Measurements from ENCODE around the gene LAMB4. TPM values are rescaled to one million over a fixed set of nuclear protein-coding genes. Genes with fewer than 3 reads are reported as not detected.

LAMB4 gene
- total RNA-seq, 4 donors from 2014 or later = 0.15 to 8.1 (median 1.7) TPM

- intact Hi-C loops (cut with DNase I) = no loop called here
- whole genome bisulfite sequencing, 2 donors = 95 to 96% methylated on average over 3 of the region's 3 CpGs
Observed at GRCh38 chr7:108048422-108048821, 81.7 kb downstream of the LAMB4 start.

GRCh38 chr7:108046952-108047506 is 83.1 kb downstream of the LAMB4 start:
- H3K9me3 ChIP-seq = no peaks in the 10 kb centered on the region
- WGBS, 2 donors = 93 to 96% methylated on average over 6 of the region's 6 CpGs
- intact Hi-C loops (cut with DNase I) = no loop called here
- H3K27me3 ChIP-seq = no peaks in the 10 kb centered on the region
- no peaks in the 10 kb centered on the region for H3K4me1 ChIP-seq
- no peak overlapping the region for H3K4me3 ChIP-seq (replicated peaks in 1 of 3)
- TF ChIP-seq CTCF (IDR thresholded peaks at IDR 0.05) = no peak
- no peak for TF ChIP-seq POLR2A (IDR thresholded peaks at IDR 0.05)
- DNase-seq = no peak
- no peaks in the 10 kb centered on the region for H3K36me3 ChIP-seq
- no peak overlapping the region for H3K27ac ChIP-seq

More at GRCh38 chr7:108048422-108048821, 81.7 kb downstream of the LAMB4 start:
- no peak for TF ChIP-seq CTCF (IDR thresholded peaks at IDR 0.05)
- no peak for TF ChIP-seq POLR2A (IDR thresholded peaks at IDR 0.05)
- Histone ChIP-seq H3K36me3 (no peaks in the 10 kb centered on the region), H3K4me1 (no peaks in the 10 kb centered on the region), H3K9me3 (no peaks in the 10 kb centered on the region), H3K27me3 (no peaks in the 10 kb centered on the region), H3K4me3 (replicated peaks in 1 of 3) (no peak overlapping the region), H3K27ac (no peak overlapping the region)
- DNase-seq = no peak

- H3K9me3 ChIP-seq = no peaks in the 10 kb centered on the region
- DNase-seq = no peak
- TF ChIP-seq CTCF (IDR thresholded peaks at IDR 0.05) (no peak), POLR2A (IDR thresholded peaks at IDR 0.05) (no peak)
- WGBS, 2 donors = 74 to 86% methylated on average over 1 of the region's 1 CpG
- intact Hi-C loops (cut with DNase I) = no loop called here
- no peak overlapping the region for H3K27ac ChIP-seq
- no peaks in the 10 kb centered on the region for H3K36me3 ChIP-seq
- no peaks in the 10 kb centered on the region for H3K4me1 ChIP-seq
- H3K4me3 ChIP-seq (replicated peaks in 1 of 3) = no peak overlapping the region
- no peaks in the 10 kb centered on the region for H3K27me3 ChIP-seq
Observed at GRCh38 chr7:108045669-108046068, 84.5 kb downstream of the LAMB4 start.

GRCh38 chr7:108045154-108045553 is 85.0 kb downstream of the LAMB4 start:
- Histone ChIP-seq H3K9me3 (no peaks in the 10 kb centered on the region), H3K27me3 (no peaks in the 10 kb centered on the region), H3K4me3 (replicated peaks in 1 of 3) (no peak overlapping the region), H3K4me1 (no peaks in the 10 kb centered on the region), H3K27ac (no peak overlapping the region), H3K36me3 (no peaks in the 10 kb centered on the region)
- no peak for DNase-seq
- intact Hi-C loops (cut with DNase I) = no loop called here
- WGBS, 2 donors = 48 to 74% methylated on average over 1 of the region's 1 CpG
- TF ChIP-seq CTCF (IDR thresholded peaks at IDR 0.05) (no peak), POLR2A (IDR thresholded peaks at IDR 0.05) (no peak)

- TF ChIP-seq CTCF (IDR thresholded peaks at IDR 0.05) (no peak), POLR2A (IDR thresholded peaks at IDR 0.05) (no peak)
- no peaks in the 10 kb centered on the region for H3K27me3 ChIP-seq
- H3K27ac ChIP-seq = no peak overlapping the region
- 87 to 95% methylated on average over 2 of the region's 2 CpGs for WGBS, 2 donors
- H3K9me3 ChIP-seq = no peaks in the 10 kb centered on the region
- no peaks in the 10 kb centered on the region for H3K36me3 ChIP-seq
- intact Hi-C loops (cut with DNase I) = no loop called here
- no peaks in the 10 kb centered on the region for H3K4me1 ChIP-seq
- H3K4me3 ChIP-seq (replicated peaks in 1 of 3) = no peak overlapping the region
- no peak for DNase-seq
Observed at GRCh38 chr7:108044345-108044744, 85.8 kb downstream of the LAMB4 start.
